HG03442 (cell line): ENCODE measurements around the gene MACROD2.
A peak's percentile ranks its signal among the peaks of the same experiment; 100 is the strongest.
"Not testable (repeated sequence)": the region's sequence is repeated elsewhere in the genome, so short reads cannot be mapped to it uniquely, and the experiment has no call there.

Experiments used
- ATAC-seq: cut with Tn5 transposase; IDR thresholded peaks from one replicate; pipeline ENCODE4 v1.9.1; 2021; ENCODE audit warnings: mild to moderate bottlenecking, moderate library complexity; ENCODE audit not compliant: unreplicated experiment

MACROD2 gene

DNA sequence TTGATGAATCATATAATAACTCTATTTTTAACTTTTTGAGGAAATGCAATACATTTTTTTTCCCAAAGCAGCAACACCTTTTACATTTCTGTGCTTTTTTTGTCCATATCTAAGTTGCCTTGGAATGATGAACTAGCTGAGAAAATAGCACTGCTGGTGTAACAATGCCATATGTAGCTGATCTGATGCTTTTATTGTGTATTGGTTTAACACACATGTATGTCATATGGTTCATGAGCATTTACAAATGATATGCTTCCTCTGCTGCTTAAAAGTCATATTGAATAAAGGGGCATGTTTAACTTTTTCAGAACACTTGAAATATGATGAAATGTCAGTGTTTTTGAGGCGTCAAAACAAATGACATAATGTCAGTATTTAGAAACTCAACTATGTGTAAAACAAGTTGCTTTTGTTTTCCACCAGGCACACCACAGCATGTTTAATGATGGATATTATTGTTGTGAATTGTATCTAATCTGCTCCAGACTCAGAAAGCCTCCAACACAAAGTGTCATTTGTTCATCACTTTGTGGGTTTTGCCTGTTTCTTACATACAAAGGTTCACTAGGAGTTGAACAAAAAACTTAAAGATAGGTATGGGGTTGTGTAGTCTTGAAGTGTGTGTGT is 1117.9 kb downstream of the MACROD2 start:
- ATAC-seq = no peak

DNA sequence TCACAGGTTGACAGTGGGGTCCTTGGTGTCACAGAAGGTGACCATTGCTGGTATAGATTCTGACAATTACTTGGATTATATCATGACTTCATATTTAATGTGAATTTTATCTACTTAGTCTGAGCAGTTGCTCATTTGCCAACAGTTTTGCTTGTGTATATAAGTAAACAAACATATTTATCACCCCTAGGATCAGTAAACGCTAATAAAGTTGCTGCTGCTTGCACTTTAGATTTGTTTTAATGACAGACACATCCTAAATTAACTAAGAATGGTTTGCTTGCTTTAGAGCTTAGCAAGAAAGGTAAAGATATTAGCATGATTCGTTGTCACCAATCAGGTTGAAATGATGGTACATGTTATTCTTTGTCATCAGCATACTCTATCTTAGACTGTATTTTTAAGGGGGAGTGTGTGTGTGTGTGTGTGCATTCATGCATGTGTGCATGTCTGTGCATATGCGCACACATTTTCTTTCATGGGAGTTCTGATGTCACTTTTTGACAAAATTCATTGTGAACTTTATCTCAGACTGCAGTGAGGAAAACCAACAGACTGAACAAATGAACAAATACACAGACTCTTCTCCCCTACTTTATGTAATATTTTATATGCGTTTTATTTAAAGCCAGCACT is 1124.7 kb downstream of the MACROD2 start:
- ATAC-seq = no peak

DNA sequence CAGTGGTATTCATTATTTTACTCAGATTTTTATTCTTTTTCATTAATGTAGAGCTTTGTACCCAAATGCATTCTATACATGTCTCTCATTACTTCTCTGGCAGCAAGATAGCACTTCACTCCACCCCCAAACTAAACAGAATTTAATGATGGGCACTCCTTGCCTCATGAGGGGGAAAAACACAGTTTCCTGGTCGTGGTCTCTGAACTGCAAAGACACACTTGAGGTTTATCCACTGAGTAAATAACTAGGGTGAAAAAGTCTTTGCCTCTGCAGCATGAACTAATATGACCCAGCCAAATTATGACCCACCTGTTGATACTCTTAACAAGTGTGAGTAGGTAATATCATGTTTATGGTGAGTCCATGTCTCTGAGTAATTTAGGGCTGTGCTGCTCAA is 1127.3 kb downstream of the MACROD2 start:
- no peak for ATAC-seq

DNA sequence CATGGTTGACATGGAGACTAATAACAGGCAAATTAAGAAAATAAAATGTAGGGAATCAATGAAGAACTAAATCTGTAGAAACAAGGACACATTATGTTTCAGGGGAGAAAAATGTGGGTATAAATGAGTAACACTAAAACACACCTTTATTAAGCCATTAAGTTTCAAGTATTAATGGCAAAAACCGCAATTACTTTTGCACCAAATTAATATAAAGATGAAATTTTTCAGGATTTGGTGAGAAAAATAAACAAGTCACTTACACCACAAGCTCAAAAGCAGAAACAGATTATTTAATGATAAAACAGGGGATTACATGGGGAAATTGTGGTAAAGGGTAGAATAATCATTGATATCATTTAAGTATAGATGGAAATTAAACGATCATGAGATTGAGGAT is 1135.9 kb downstream of the MACROD2 start:
- ATAC-seq = no peak

DNA sequence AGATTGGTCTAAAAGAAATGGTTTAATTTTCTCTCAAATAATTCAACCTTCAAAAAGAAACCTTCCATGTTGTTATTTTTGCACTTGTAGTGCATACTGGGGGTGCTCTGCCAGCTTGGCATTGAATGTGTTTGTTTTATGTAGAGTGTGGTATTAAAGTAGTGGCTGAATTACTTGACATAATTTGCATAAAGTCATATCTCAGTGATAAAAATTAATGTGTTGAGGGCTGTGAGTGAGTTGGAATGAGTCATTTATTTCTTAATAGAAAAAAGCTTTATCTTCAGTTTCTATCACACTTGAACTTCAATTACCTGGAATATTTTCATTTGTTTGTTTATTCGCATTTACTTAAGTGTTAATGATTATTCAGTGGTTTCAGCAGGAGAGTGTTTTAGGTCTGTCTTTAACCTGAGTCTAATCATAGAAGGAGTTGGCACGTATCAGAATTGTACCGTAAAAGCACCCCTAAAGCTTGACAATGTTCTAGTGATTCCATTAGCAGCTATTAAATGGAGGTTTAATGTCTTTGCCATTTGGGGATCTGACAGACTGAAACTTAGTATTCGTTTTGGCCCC is 1143.3 kb downstream of the MACROD2 start:
- no peak for ATAC-seq

DNA sequence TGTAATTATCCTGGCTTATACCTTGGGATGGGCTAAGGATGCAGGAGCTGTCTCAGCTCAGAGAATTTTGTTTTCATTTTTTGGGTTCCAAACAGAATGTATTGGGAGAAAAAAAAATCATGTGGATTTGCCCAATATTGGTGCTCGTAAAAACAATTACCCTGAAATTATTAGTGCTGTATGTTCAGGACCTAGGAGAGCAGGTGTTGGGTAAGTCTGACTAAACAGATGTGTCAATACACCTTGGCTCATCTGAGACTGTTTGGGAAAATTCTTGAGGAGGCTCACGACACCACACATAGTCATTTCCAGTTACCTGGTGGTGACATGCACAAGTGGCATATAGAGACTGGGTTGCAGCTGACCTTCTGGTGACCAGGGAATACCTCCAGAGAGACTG is 1144.2 kb downstream of the MACROD2 start:
- no peak for ATAC-seq

DNA sequence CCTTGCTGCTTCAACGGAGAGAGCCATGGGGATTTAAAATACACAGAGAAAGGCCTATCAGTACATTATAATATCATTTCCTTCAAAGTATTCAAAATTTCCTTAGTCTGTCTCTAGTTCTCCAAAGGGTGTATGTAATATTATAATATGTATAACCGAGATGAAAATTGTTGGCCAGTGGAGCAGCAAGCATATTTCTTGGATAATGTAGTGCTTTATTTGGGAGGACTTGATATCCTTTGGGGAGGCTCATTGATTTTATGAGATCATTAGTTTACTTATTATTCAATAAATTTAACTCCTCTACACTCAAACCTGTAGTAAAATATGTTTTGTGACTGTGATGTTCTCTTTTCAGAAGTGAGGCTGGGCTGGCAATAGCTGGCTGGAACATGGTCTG is 1145.0 kb downstream of the MACROD2 start:
- ATAC-seq = no peak

DNA sequence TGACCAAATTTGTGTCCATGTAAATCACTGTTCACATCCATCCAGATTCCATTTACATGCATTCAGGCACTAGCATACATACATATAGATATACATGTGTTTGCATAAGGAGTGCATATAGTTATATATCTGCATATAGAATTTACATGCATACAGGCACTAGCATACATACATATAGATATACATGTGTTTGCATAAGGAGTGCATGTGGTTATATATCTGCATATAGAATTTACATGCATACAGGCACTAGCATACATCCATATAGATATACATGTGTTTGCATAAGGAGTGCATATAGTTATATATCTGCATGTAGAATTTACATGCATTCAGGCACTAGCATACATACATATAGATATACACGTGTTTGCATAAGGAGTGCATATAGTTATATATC is 1145.6 kb downstream of the MACROD2 start:
- ATAC-seq = not testable (repeated sequence)

DNA sequence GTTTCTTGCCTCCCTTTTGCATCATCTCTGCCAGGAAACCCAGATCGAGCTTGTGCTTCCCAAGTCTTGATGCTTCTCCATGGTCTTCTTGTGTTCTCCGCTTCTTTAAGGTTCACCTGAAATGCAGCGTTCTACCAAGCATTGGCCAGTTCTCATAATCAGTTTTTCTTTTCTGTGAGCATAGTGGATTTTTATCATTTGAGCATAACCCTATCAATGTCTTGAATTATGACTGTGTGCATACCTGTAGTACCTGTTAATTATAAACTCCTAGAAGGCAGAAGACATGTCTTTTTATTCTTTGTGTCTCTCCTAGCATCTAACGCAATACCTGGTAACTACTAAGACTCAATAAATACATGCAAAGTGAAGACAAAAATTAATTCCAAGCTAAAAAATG is 1146.5 kb downstream of the MACROD2 start:
- ATAC-seq = no peak

DNA sequence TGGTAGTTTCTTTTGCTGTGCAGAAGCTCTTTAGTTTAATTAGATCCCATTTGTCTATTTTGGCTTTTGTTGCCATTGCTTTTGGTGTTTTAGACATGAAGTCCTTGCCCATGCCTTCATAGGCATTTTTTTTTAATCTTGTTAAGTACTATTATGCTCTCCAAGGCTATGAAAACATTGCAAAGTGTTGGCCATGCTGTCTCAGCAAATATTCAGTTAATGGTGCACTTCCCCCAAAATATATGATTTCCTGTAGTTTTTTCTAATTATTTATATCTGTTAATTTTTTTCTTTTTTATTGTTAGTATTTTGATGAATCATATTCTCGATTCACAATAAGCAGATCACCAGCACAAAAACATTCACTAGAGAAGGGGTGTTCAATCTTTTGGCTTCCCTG is 1148.2 kb downstream of the MACROD2 start:
- ATAC-seq = no peak

DNA sequence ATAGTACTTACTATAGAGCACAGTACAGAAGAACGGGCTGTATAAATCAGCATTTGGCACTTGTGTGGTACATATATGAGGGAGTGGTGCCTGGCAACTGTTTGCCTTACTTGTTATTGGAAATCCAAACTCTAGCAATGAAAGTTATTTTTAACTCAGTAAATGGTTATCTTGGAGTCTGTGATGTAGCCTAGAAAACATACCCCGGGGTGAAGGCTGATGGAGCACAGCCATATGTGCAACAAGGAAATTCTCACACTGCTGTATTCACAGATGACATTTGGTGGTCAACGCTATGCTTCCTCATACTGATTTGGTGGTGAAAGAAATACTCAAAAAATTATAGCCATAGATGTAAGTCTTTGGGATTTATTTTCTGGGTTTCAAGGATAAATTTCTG is 1149.6 kb downstream of the MACROD2 start:
- ATAC-seq = no peak

DNA sequence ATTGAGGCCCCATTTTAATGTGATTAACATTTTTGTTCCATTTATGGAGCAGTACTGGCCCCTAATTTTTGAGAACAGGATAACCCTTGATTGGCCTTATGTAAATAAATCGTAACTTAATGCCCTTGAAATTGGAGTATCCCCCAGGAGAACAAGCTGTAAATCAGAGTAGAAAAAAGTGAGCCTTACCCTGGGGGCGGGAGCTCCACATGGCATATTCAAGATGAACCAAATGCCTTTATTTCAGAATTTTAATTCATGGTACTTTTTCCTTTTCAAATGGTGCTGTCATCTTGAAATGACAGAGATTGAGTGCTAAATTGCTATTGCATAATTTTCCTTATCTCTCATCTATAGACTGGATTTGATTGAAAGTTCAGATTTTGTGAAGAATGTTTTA is 1151.6 kb downstream of the MACROD2 start:
- no peak for ATAC-seq

DNA sequence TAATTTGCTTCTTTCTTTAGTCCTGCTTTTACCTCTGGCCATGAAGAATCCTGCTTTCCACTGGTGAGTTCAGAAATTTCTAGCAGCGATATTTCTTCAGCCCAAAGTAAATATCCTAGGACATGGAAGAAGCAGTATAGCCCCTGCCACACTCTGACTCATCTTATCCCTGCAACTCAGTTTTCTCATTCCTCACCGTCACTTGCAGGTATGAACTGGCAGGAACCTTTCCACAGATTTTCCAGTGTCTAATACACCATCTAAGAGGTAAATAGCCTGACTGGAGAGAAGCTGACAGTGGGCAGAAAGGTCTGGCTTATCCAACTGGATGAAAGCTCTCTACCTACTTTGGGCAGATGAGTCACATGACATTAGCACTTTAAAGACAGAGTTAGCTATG is 1158.8 kb downstream of the MACROD2 start:
- no peak for ATAC-seq

DNA sequence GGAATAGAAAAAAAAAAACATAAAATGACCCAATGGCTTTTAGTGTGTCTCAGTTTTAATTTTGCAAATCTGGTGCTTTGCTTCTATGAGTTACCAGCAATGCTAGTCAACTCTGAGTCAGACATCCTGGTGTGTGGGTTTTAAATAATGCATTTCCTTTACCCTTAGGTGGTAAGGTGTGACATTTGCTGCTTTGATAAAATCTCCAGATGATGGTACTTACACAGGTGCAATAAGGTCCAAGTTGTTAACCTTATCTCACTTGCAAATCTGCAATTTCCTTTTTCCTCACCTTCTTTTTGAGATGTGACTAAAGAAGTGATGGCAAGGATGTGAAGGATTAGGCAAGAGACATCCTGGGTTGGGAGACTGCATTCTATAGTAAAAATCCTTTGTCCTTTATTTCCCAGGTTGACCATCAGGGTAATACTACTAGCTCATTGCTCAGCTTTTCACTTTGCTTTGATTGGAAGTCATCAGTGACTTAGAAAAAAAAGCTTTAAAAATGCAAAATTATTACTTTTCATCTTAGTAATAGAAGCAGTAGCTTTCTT is 1160.6 kb downstream of the MACROD2 start:
- ATAC-seq = no peak

DNA sequence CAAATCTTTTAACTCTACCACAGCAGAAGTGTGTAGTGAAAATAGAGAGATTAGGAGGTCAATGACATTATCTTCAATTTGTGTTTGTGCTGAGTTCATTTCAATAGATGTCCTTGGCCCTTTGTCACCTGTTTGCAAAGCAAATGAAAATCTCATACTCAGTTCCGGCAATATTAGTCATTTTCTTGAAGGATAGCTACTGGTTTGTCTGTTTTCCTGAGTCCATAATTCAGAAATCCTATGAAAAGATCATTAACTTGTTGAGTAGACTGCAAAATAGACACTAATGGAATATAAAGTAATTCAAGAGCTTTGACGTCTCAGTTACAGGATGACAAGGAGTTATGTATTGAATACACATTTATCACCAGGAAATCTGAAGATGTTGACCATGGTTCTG is 1163.2 kb downstream of the MACROD2 start:
- ATAC-seq = no peak

DNA sequence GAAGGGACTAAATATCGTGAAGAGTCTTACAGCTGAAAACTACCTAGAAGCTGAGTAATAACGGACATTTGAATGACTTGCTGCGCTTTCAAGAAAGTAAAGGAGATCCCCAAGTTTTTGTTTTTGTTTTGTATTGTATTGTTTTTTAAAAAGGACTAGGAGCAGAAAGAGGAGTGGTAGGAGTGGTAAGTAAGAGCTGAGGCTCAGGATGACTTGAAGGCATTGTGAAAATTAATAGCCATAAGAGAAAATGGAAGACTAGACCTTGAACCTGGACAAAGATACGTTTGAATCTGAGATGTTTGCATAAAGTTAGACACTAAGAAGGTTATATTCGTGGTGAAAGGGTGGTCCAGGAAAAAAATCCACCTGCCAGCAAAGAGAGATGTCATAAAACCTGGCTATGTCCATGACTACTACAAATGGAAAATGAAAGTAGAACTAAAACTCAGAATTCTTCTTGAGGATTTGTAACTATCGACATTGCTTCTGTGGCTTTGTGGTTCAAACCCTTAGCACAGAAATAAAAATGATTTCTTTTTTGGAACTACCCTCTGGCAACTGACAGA is 1166.8 kb downstream of the MACROD2 start:
- peak; percentile 91 for ATAC-seq

DNA sequence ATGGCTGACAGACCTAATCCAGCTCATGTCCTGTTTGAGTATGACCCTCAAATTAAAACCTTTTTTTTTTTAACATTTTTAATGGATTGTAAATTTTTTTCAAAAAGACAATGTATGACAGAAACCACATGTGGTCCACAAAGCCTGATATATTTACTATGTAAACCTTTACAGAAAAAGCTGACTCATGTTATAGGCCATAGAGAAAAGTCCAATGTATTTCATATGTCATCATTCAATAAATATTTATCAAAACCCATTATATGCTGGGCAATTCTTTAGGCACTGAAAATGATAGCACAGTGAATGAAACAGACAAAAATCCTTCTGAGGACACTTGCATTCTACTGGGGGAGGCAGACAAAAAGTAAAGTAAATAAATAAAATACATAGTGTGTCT is 1168.3 kb downstream of the MACROD2 start:
- no peak for ATAC-seq

DNA sequence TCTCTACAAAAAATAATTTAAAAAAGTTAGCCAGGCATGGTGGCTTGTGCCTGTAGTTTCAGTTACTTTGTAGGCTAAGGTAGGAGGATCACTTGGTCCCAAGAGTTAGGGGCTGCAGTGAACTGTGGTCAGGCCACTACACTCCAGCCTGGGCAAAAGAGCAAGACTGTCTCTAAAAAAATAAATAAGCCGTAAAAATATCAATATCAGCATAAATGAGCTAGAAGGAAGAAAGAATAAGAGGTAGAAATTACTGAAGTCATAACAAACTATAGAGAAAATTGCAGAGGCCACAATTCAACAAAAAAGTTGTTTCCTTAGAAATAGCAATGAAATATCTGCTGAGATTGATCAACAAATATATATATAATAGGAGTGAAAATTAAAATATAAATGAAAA is 1169.4 kb downstream of the MACROD2 start:
- ATAC-seq = no peak

DNA sequence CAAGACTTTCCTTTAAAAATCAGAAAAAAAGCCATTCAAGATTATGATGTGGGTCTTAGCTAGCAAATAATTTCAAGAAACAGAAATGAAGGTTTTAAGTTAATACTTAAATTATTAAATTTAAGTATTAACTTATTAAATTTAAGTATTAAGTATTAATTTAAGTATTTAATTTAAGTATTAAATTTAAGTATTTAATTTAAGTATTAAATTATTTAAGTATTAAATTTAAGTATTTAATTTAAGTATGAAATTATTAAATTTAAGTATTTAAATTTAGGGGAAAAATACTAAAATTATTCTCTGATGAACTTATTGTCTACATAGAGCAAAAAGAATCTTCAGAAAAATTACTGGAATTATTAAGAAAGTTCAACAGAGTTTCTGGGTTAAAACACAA is 1171.4 kb downstream of the MACROD2 start:
- no peak for ATAC-seq

DNA sequence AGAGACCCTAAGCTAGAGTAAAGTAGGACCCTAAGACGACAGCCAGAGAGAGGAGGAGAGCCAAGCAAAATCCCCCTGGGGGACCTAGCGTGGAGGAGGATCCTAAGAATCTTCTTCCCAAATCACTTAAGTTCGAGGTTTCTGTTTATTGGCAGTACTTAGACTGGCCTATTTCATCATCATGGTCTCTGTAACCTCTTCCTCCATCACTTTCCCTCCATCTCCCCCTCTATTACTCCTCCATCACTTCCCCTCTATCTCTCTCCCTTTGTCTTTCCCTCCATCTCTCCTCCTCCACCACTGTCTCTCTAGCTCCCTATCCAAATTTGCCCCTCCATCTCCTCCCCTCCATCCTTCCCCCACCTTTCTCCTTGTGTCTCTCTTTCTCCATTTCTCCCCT is 1175.7 kb downstream of the MACROD2 start:
- ATAC-seq = no peak

DNA sequence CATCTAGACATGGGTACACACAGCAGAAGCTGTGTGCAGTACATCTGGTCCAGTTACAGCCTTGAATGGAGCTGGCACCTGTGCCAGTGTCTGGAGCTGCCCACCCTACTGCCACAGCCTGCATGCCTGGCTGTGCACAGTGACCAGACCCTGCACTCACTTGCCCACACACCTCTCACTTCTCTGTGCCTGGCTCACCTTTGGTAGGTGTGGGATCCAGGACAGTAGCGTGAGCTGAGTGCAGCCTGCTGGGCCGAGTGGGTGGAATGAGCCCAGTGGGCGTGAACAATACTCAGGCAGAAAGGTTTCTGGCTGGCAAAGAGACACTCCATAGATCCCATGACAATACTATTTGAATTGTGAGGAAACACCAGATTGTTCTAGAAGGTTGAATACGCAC is 1181.6 kb downstream of the MACROD2 start:
- no peak for ATAC-seq

DNA sequence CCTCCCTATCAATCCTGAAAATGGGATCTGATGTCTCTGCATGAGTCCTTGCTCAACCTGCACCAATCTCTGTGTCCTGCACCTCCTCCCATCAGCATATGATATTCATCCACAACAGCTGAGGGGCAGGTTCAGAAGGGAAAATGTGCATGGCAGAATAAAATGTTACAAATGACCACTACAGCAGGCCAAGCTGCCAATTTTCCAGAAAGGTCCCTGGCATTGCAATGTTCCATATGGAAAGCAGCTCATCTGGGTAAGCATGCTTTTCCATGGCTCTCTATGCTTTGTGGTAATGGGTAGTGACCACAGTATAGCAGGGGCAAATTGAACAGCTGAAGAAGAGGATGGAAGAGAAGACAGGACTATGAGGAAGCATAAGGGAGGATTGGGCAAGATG is 1183.3 kb downstream of the MACROD2 start:
- no peak for ATAC-seq
